GM18520 (cell line): ENCODE measurements around the gene P2RX7.
"Not testable (repeated sequence)": the region's sequence is repeated elsewhere in the genome, so short reads cannot be mapped to it uniquely, and the experiment has no call there.

Experiments used
- ATAC-seq: cut with Tn5 transposase; IDR thresholded peaks from one replicate; pipeline ENCODE4 v1.9.1; 2021; ENCODE audit not compliant: unreplicated experiment

Gene P2RX7

GRCh38 chr12:121226871-121227270, 94.2 kb downstream of the P2RX7 start:
- ATAC-seq = not testable (repeated sequence)

GRCh38 chr12:121227294-121227693, 94.6 kb downstream of the P2RX7 start:
- ATAC-seq = no peak

DNA sequence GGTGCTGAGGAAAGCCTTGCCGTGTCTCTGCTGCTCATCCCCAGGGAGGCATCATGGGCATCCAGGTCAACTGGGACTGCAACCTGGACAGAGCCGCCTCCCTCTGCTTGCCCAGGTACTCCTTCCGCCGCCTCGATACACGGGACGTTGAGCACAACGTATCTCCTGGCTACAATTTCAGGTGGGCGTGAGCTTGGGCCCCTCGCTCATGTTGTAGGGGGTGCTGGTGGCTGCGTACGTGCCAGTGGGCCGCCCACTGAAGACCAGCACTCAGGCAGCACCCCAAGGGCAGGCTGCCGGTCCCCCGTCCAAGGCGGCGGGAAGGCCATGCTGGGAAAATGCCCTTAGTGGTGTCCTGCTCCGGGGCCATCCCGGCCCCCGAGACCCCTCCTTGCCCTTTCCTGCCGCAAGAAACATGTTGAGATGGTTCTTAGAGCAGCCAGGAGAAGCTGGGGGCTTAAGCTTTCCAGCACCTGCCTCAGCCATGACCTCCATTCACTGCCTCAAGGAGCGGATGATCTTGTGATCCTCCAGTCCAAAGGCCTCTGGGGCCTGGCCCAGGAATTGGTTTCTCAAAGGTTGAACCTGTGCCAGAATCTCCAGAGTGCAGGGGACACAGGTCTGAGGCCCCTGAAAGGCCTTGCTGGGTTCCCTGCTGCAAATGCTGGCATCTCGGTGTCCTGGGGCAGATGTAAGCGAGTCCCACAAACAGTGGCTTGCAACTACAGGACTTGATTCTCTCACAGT, 96.4 kb downstream of the P2RX7 start:
- no peak for ATAC-seq

DNA sequence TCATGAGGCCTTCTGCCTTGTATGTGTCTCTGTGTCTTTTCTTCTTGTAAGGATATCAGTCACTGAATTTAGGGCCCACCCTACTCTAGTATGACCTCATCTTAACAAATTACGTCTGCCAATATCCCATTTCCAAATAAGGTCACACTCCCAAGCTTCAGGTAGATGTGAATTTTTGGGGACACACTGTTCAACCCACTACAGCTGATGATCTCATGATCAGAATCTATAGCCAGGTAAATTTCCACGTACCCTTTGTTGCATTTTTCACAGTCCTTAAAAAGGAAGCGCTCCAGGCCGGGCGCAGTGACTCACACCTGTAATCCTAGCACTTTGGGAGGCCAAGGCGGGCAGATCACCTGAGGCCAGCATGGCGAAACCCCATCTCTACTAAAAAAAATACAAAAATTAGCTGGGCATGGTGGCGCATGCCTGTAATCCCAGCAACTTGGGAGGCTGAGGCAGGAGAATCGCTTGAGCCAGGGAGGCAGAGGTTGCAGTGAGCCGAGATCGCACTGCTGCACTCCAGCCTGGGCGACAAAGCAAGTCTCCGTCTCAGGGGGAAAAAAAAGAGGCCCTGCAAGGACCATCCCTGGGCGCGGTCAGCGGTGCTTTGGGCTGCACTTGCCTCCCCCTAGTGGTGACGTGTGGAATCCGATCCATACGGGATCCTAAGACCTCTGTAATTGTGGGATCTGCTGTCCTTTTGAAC, 97.3 kb downstream of the P2RX7 start:
- not testable (repeated sequence) for ATAC-seq

GRCh38 chr12:121230538-121230907, 97.8 kb downstream of the P2RX7 start:
- no peak for ATAC-seq

GRCh38 chr12:121232163-121232562, 99.5 kb downstream of the P2RX7 start:
- ATAC-seq = no peak

DNA sequence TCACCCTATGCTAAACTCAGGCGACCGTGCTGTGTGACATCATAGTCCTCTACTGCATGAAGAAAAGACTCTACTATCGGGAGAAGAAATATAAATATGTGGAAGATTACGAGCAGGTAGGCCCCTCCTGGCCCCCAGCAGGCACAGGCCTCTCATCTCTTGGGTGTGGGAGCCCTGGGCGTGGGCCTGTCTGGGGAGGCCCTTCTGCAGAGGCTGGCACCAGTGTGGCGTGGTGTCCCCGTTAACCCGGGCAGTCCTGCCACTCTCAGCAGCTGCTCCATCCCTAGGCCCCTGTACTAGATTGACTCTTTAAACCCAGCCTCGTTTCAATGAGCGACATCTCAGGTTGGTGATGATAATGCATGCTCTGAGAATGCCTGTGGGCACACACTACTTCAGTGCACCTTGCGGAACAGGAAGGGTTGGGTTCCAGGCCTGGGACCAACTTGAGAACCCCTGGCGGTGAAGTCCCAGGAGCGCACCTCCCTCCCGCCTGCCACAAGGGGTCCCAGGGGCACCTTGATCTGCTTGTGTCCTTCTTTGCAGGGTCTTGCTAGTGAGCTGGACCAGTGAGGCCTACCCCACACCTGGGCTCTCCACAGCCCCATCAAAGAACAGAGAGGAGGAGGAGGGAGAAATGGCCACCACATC, 100.4 kb downstream of the P2RX7 start:
- ATAC-seq = no peak

GRCh38 chr12:121233628-121234020, 100.9 kb downstream of the P2RX7 start:
- no peak for ATAC-seq

GRCh38 chr12:121236776-121237175, 104.1 kb downstream of the P2RX7 start:
- ATAC-seq = no peak

DNA sequence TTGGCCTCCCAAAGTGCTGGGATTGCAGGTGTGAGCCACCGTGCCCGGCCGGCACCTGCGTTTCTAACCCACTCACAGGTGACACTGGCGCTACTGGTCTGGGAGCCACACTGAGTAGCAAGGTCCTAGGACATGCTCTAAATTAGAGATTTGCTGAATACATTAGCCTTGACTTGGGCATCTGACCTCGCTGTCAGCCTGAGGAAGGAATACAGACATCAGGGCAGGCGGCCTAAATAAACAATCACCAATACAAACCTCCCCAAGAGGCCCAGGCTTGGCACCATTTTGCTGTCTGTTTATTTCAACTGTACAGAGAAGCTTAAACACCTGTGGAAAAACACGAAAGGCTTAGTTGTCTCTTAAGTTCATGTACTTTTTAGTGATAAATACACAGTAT, 104.7 kb downstream of the P2RX7 start:
- no peak for ATAC-seq
